HG03175 (cell line): ENCODE measurements around the gene GRIK4.
"Not testable (repeated sequence)": the region's sequence is repeated elsewhere in the genome, so short reads cannot be mapped to it uniquely, and the experiment has no call there.

Source experiments
- ATAC-seq: cut with Tn5 transposase; IDR thresholded peaks from one replicate; pipeline ENCODE4 v1.9.1; 2021; ENCODE audit warnings: mild to moderate bottlenecking, moderate library complexity; ENCODE audit not compliant: unreplicated experiment

The GRIK4 gene

DNA sequence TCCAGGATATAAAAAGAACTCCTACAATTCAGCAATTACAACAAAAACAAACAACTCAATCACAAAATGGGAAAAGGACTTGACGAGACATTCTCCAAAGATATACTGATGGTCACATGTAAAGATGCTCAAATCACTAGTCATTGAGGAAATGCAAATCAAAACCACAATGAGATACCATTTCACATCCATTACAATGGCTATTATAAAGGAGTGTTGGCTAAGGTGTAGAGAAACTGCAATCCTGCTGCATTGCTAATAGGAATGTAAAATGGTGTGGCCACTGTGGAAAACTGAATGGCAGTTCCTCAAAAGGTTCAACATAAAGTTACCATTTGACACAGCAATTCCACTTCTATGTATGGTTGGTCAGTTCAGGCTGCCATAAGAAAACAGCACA lies 500.5 kb downstream of the GRIK4 start:
- no peak for ATAC-seq

- ATAC-seq = no peak
These were observed 507.2 kb downstream of the GRIK4 start for GRCh38 chr11:121018746-121019145.

- not testable (repeated sequence) for ATAC-seq
These were observed 510.2 kb downstream of the GRIK4 start for GRCh38 chr11:121021718-121022117.

- peak; percentile 92 for ATAC-seq
These were observed 512.6 kb downstream of the GRIK4 start, which contains the start of gene TBCEL for GRCh38 chr11:121023848-121024751. Gene TBCEL, plus strand, starts transcription at chr11:121024102. Its CDS starts 21,589 bp downstream, at chr11:121045691.

GRCh38 chr11:121024989-121025388 lies 513.4 kb downstream of the GRIK4 start:
- ATAC-seq = no peak

DNA sequence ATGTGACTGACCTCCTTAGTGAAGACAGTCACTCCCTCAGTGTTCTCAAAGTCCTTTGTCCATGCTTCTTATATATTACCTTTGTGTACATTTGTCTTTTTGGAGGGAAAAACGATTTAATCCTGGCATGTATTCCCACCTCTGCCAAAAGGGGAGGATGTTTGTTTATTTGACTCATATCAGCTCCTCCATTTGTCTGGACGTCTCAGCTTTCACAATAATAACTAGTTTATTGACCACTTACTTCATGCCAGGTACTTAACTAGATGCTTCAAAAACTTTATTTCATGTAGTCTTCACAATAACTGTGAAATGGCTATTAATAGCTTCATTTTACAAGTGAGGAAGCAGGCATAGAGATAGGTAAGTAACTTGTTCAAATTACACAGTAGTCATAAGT lies 517.6 kb downstream of the GRIK4 start:
- ATAC-seq = no peak

DNA sequence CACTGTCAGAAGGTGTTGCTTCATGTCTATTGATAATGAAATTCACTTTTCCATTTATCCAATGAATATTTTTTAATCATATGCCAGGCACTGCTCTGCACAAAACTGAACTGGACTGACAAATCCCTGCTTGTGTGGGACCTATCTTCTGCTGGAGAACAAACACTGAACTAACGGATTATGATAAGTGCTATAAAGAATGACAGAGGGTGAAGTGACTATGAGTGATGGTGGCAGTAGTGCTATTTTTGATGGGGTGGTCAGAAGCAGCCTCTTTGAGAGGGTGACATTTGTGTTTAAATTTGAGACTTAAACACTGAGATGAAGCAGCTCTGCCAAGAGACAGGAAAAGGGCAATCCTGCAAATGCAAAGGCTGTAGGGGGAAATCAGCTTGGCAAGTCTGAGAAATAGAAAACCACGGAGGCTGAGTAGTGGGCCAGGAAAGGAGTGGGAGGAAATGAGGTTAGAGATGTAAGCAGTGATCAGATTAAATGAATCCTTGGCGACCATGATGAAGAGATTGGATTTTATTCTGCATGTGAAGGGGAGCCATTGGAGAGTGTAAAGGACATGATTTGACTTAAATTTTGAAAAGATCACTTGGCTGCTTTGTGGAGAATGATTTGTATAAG lies 518.4 kb downstream of the GRIK4 start:
- no peak for ATAC-seq

DNA sequence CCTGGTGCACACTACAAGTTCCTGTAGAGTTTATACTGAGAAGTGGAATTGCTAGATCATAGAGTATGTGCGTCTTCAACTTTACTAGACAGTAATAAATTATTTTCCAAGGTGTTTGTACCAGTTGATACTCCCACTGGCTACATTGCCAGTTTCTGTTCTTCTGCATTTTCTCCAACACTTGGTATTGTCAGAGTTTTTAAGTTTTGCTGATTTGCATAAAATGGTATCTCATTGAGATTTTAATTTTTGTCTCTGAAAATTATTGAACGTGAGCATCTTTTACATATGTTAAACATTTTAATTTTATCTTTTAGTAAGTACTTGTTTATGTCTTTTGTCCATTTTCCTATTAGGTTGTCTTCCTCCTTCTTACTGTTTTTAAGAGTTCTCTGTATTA lies 519.6 kb downstream of the GRIK4 start:
- ATAC-seq = no peak

- ATAC-seq = not testable (repeated sequence)
These were observed 520.1 kb downstream of the GRIK4 start for GRCh38 chr11:121031648-121032047.

GRCh38 chr11:121032546-121032945 lies 521.0 kb downstream of the GRIK4 start:
- no peak for ATAC-seq

DNA sequence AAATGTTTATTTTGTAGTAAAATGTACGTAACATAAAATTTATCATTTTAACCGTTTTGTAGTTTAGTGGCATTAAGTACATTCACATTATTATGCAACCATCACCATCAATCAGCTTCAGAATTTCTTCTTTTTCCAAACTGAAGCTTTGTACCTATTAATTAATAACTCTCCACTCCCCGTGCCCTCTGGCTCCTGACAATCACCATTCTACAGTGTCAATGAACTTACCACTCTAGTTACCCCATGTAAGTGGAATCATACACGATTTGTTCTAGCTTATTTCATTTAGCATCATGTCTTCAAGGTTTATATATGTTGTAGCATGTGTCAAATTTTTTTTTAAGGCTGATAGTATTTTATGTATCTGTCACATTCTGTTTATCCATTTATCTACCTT lies 522.1 kb downstream of the GRIK4 start:
- ATAC-seq = no peak

DNA sequence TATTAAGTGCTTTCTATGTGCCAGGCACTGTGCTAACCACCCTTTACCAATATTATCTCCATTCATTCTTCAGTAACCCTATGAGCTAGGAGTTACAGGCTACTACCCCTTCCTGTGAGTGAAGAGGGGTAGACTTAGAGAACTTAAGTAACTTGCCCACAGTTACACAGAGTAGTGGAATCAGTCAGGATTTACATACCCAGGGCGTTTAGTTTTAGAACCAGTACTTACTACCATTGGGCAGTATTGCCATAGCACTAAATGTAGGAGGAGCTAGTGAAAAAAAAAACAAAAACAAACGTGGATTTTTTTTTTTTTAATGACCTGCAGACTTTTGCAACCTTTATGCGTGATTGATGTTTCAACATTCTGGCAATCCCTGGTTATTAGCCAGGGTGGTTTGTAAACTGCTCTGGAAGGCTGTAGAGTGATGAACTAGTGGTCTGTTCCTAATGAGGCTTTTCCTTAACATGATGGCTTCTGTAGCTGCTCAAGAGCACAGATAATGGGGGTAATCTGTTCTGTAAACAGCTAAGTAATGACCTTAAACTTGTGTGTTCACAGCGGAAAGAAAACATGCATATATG lies 523.7 kb downstream of the GRIK4 start:
- no peak for ATAC-seq

DNA sequence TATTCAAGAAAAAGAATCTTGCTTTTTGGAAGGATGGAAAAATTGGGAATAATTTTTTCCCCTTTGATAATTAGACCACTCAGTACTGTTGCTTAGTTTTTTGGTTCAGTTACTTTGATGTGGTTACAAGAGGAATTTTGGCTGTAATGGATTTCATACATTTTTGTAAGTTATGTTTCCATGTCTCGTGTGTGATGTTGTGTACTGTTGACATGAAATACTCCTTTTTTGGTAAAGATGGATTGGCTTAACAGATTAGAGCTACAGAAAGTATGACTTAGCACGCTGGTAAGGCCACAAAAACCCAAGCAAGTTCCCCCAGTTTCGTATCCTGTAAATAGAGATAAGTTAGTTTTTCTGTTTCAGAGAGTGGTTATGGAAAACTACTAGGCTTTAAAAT lies 524.2 kb downstream of the GRIK4 start:
- ATAC-seq = no peak

- ATAC-seq = no peak
These were observed 525.5 kb downstream of the GRIK4 start for GRCh38 chr11:121037016-121037415.
